HepG2 (cell line): ENCODE data around the gene SLAIN2. TPM values are rescaled to one million over a fixed set of nuclear protein-coding genes. Genes with fewer than 3 reads are reported as not detected.

Experiments used
- AHR ChIP-seq: IDR thresholded peaks from 2 replicates; pipeline ENCODE4 v1.6.1; 2018; ENCODE audit warnings: missing genetic modification reagents, missing compliant biosample characterization
- MAFK ChIP-seq, 2 experiments: IDR thresholded peaks in 1 of 2; conservative IDR thresholded peaks in 1 of 2; 2 replicates each; pipeline ENCODE4 v1.6.1; 2011; ENCODE audit warnings: improper control_type of control experiment in 2 of 2, low read length in 2 of 2
- RERE ChIP-seq: IDR thresholded peaks from 2 replicates; pipeline ENCODE4 v1.6.1; 2016; ENCODE audit warnings: low read depth, missing genetic modification reagents, missing compliant biosample characterization
- ZNF350 ChIP-seq: sonication (generic); formaldehyde crosslinking; IDR thresholded peaks from 2 replicates; pipeline ENCODE4 v1.4.0; 2020; ENCODE audit warnings: mild to moderate bottlenecking, low read depth, missing genetic modification reagents, borderline replicate concordance
- ZNF567 ChIP-seq: sonication (generic); formaldehyde crosslinking; IDR thresholded peaks from 2 replicates; pipeline ENCODE4 v1.8.1; 2023; ENCODE audit warnings: mild to moderate bottlenecking, missing genetic modification reagents, borderline replicate concordance
- ZNF784 ChIP-seq: sonication (generic); formaldehyde crosslinking; IDR thresholded peaks from 2 replicates; pipeline ENCODE4 v1.5.1; 2020; ENCODE audit warnings: missing genetic modification reagents, mild to moderate bottlenecking, borderline replicate concordance
- ZSCAN22 ChIP-seq: sonication (generic); formaldehyde crosslinking; IDR thresholded peaks from 2 replicates; pipeline ENCODE4 v1.4.0; 2020; ENCODE audit warnings: mild to moderate bottlenecking, missing genetic modification reagents
- polyA plus RNA-seq, 8 experiments: library from polyadenylated mRNA; depleted of rRNA in 3 of 8; stranded (reverse) in 7 of 8; unstranded in 1 of 8; fragments of >200 nt; fragmentation: Illumina TruSeq in 4 of 8; extraction: Trizol in 4 of 8; gene quantifications; 2 replicates each; pipeline versions ENCODE4 v1.2.1 to v1.2.3, GENCODE V29; 2011 to 2016; ENCODE audit warnings: low read depth in 4 of 8, missing spikeins in 1 of 8, mixed read lengths in 1 of 8; ENCODE audit not compliant: insufficient read depth in 1 of 8
- total RNA-seq, 5 experiments: library from RNA; depleted of rRNA; stranded (reverse); fragments of >200 nt; fragmentation: Illumina TruSeq; extraction: Trizol; gene quantifications; 2 replicates each; pipeline ENCODE4 v1.2.3, GENCODE V29; 2016; ENCODE audit warnings: low read depth in 1 of 5
- TF ChIP-seq, protein P1 (sequence below): fragments of 450-650 bp; IDR thresholded peaks from 2 replicates; pipeline ENCODE4 v1.6.1; 2017; ENCODE audit warnings: mild to moderate bottlenecking
- TF ChIP-seq, protein P2 (sequence below): sonication (generic); formaldehyde crosslinking; conservative IDR thresholded peaks from 2 replicates; pipeline ENCODE4 v1.8.1; 2023; ENCODE audit warnings: missing genetic modification reagents
- TF ChIP-seq, protein P3 (sequence below): sonication (generic); formaldehyde crosslinking; conservative IDR thresholded peaks from 2 replicates; pipeline ENCODE4 v1.8.0; 2022; ENCODE audit warnings: mild to moderate bottlenecking, moderate library complexity, missing genetic modification reagents
- TF ChIP-seq, protein P4 (sequence below): sonication (generic); formaldehyde crosslinking; IDR thresholded peaks from 2 replicates; pipeline ENCODE4 v1.5.1; 2020; ENCODE audit warnings: missing genetic modification reagents, mild to moderate bottlenecking, borderline replicate concordance

The SLAIN2 gene
- total and polyA plus RNA-seq, 2 of the 13 experiments (the other 11 are each of a cell fraction or from before 2014, with no cell fraction given), result 20.7 to 22.5 TPM

DNA sequence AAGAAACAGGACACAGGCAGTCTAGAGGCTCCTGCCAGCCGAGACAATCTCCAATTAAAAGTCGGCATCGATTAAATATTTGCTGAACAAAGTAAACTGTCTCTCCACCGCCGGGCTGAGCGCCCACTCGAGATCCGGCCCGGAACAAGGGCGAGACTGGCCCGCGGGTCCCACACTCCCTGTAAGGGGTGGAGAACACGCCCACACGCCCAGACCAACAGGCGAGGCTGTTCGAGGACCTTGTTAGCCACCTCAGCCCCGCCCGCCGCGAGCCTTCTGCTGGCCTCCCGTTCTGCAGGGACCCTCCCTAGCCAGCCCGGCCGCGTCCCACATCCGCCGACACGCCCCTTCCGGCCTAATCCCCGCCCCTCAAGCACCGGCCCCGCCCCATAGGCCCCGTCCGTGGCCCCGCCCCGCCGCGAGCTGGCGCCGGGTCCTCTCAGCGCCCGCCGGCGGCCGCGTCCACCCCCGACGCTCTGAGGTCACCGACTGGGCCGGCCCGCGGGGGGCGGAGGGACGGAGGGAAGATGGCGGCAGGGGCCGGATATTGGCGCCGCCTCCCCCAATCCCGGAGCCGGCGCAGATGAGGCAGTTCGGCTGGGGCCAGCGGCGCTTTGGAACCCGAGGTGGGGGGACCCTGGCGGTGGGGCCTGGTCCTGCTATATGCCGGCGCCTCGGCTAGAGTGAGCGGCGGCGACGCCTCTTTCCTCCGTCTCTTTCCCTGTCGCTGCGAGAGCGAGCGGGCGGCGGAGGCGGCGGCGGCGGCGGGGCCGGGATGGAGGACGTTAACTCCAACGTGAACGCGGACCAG, at the start of gene SLAIN2 (continued):
- TF ChIP-seq, protein P1, sequence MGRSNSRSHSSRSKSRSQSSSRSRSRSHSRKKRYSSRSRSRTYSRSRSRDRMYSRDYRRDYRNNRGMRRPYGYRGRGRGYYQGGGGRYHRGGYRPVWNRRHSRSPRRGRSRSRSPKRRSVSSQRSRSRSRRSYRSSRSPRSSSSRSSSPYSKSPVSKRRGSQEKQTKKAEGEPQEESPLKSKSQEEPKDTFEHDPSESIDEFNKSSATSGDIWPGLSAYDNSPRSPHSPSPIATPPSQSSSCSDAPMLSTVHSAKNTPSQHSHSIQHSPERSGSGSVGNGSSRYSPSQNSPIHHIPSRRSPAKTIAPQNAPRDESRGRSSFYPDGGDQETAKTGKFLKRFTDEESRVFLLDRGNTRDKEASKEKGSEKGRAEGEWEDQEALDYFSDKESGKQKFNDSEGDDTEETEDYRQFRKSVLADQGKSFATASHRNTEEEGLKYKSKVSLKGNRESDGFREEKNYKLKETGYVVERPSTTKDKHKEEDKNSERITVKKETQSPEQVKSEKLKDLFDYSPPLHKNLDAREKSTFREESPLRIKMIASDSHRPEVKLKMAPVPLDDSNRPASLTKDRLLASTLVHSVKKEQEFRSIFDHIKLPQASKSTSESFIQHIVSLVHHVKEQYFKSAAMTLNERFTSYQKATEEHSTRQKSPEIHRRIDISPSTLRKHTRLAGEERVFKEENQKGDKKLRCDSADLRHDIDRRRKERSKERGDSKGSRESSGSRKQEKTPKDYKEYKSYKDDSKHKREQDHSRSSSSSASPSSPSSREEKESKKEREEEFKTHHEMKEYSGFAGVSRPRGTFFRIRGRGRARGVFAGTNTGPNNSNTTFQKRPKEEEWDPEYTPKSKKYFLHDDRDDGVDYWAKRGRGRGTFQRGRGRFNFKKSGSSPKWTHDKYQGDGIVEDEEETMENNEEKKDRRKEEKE, result no peak
- TF ChIP-seq ZNF567 (CRISPR knock-in tag), result no peak
- TF ChIP-seq ZSCAN22 (CRISPR knock-in tag), result no peak; the same call in 1 of the 2 replicates
- TF ChIP-seq, protein P2, sequence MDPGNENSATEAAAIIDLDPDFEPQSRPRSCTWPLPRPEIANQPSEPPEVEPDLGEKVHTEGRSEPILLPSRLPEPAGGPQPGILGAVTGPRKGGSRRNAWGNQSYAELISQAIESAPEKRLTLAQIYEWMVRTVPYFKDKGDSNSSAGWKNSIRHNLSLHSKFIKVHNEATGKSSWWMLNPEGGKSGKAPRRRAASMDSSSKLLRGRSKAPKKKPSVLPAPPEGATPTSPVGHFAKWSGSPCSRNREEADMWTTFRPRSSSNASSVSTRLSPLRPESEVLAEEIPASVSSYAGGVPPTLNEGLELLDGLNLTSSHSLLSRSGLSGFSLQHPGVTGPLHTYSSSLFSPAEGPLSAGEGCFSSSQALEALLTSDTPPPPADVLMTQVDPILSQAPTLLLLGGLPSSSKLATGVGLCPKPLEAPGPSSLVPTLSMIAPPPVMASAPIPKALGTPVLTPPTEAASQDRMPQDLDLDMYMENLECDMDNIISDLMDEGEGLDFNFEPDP (CRISPR knock-in tag), result no peak
- TF ChIP-seq, protein P3, sequence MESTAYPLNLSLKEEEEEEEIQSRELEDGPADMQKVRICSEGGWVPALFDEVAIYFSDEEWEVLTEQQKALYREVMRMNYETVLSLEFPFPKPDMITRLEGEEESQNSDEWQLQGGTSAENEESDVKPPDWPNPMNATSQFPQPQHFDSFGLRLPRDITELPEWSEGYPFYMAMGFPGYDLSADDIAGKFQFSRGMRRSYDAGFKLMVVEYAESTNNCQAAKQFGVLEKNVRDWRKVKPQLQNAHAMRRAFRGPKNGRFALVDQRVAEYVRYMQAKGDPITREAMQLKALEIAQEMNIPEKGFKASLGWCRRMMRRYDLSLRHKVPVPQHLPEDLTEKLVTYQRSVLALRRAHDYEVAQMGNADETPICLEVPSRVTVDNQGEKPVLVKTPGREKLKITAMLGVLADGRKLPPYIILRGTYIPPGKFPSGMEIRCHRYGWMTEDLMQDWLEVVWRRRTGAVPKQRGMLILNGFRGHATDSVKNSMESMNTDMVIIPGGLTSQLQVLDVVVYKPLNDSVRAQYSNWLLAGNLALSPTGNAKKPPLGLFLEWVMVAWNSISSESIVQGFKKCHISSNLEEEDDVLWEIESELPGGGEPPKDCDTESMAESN (CRISPR knock-in tag), result peak; percentile 74
- 0 out of 2 replicates have a peak, but pooled peaks have one; percentile 13 for TF ChIP-seq RERE (CRISPR knock-in tag)
- peak; percentile 87; the same call in 1 of the 2 replicates for TF ChIP-seq ZNF350 (CRISPR knock-in tag)
- no peak for TF ChIP-seq AHR (CRISPR knock-in tag)
- TF ChIP-seq MAFK (conservative IDR thresholded peaks at IDR 0.05 in 1 of 2, IDR thresholded peaks at IDR 0.05 in 1 of 2; ENCODE audit: low read length in 2 of 2), result no peak
- TF ChIP-seq, protein P4, sequence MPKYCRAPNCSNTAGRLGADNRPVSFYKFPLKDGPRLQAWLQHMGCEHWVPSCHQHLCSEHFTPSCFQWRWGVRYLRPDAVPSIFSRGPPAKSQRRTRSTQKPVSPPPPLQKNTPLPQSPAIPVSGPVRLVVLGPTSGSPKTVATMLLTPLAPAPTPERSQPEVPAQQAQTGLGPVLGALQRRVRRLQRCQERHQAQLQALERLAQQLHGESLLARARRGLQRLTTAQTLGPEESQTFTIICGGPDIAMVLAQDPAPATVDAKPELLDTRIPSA (CRISPR knock-in tag), result no peak
- TF ChIP-seq ZNF784 (CRISPR knock-in tag), result no peak
